Activated T-cell treated with anti-CD3 and anti-CD28 coated beads for 48 hours (primary cell): Measurements from ENCODE around the gene CYS1.

Experiments used
- DNase-seq: peaks from one replicate; pipeline ENCODE4 v3.0.0-alpha.2; 2020; ENCODE audit warnings: low read depth

The CYS1 gene

GRCh38 chr2:10071595-10071994 lies 8.6 kb downstream of the CYS1 start:
- no peak for DNase-seq

GRCh38 chr2:10071176-10071575 lies 9.0 kb downstream of the CYS1 start:
- no peak for DNase-seq

DNA sequence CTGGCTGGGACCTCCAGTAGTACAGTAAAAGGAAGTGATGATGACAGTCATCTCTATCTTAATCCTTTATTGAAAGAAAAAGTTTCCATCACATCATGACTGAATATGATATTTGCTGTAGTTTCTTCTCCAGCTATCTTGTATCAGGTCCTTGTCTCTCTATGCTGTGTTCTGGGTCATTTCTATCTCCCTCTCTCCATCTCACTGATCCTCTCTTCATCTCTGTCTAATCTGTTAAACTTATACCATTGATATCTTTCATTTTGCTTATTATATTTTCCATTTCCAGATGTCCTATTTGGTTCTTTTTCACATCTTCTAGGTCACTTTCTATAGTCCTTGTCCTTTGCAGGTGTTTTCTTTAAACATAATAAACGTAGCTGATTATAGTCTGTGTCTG lies 12.3 kb downstream of the CYS1 start:
- DNase-seq = no peak

DNA sequence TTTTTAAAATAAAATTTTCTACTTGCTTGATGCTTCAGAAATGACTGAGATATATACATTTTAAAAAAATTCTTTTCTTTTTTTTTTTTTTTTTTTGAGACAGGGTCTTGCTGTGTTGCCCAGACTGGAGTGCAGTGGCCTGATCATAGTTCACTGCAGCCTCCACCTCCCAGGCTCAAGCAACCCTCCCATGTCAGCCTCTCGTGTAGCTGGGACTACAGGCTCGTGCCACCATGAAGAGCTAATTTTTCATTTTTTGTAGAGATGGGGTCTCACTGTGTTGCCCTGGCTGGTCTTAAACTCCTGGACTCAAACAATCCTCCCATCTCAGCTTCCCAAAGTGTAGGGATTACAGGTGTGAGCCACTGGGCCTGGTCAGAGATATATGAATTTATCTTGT lies 12.9 kb downstream of the CYS1 start:
- DNase-seq = no peak

GRCh38 chr2:10065773-10066055 lies 14.5 kb downstream of the CYS1 start:
- no peak for DNase-seq

DNA sequence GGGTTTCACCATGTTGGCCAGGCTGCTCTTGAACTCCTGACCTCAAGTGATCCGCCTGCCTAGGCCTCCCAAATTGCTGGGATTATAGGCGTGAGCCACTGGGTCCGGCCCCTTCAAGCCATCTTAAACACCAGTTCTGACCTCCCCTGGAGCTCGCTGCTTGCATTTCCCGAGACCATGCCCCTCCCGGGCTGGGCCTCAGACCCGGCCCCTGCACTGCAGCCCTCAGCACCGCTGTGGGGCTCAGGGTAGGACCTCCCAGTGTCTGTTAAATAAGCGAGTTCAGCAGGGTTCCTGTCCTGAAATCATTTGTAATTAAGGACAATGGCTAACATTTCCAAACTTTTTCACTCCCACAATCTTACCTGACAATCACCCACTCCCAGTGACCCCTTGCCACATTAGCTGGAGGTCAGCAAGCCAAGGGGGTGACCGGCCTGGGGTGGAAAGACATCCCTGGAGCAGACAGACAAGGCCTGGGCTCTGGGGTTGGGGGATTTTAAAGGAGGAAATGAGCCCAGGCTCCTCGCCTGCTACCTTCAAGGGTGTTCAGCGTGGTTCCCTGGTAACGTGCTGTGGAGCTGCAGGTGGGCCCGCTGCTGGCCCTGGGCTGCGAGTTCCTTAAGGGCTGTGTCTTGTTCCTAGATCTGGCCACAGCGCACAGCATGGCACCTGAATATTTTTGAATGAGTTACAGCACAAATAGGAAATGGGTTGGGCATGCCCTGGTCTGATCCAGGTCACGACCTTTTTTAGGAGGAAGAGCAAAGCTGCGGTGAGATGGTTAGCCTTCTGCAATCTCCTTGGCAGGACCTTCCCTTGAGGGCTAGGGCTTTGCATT lies 15.1 kb downstream of the CYS1 start:
- DNase-seq = no peak

GRCh38 chr2:10063566-10063965 lies 16.6 kb downstream of the CYS1 start:
- no peak for DNase-seq

GRCh38 chr2:10062931-10063365 lies 17.3 kb downstream of the CYS1 start:
- DNase-seq = no peak

GRCh38 chr2:10061221-10061925 lies 18.8 kb downstream of the CYS1 start:
- DNase-seq = no peak

GRCh38 chr2:10059552-10060335 lies 20.5 kb downstream of the CYS1 start:
- no peak for DNase-seq

- DNase-seq = no peak
These were observed 21.2 kb downstream of the CYS1 start for GRCh38 chr2:10059016-10059351.

- DNase-seq = no peak
These were observed 21.8 kb downstream of the CYS1 start for GRCh38 chr2:10058251-10059015.

GRCh38 chr2:10057231-10058107 lies 22.7 kb downstream of the CYS1 start:
- no peak for DNase-seq

- DNase-seq = no peak
These were observed 23.8 kb downstream of the CYS1 start for GRCh38 chr2:10056439-10056838.

- DNase-seq = no peak
These were observed 25.2 kb downstream of the CYS1 start for GRCh38 chr2:10054976-10055375.

- DNase-seq = no peak
These were observed 25.8 kb downstream of the CYS1 start for GRCh38 chr2:10054424-10054823.

- no peak for DNase-seq
These were observed 26.9 kb downstream of the CYS1 start for GRCh38 chr2:10053351-10053750.

- DNase-seq = no peak
These were observed 28.0 kb downstream of the CYS1 start for GRCh38 chr2:10052216-10052615.

DNA sequence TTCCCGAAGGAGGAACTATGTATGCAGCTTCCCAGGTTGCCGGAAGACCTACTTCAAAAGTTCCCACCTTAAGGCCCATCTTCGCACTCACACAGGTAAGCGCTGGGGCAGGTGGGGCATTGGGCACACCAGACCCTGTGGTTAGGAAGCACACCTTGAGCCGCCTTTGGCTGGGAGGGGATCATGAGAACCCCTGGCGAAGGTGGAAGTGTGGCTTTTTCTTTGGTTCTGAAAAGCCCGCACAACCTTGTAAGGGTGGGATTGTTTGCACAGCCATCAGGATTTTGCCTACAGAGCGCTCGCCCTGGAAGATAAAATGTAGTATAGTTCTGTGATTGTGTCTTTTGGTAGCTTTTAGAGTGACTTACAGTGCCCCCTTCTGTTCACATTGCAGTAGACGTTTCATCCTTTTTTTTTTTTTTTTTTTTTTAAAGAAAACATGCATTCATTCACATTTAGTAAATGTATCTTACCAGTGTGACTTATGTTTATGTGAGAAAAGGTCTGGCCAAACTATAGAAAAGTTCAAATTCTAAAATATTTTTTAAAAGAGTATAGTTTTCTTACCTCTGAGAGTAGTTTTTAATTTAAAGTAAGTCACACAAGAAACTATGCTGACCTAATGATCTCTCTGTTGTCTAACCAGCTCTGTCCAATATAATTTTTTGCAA lies 31.6 kb downstream of the CYS1 start:
- DNase-seq = no peak

DNA sequence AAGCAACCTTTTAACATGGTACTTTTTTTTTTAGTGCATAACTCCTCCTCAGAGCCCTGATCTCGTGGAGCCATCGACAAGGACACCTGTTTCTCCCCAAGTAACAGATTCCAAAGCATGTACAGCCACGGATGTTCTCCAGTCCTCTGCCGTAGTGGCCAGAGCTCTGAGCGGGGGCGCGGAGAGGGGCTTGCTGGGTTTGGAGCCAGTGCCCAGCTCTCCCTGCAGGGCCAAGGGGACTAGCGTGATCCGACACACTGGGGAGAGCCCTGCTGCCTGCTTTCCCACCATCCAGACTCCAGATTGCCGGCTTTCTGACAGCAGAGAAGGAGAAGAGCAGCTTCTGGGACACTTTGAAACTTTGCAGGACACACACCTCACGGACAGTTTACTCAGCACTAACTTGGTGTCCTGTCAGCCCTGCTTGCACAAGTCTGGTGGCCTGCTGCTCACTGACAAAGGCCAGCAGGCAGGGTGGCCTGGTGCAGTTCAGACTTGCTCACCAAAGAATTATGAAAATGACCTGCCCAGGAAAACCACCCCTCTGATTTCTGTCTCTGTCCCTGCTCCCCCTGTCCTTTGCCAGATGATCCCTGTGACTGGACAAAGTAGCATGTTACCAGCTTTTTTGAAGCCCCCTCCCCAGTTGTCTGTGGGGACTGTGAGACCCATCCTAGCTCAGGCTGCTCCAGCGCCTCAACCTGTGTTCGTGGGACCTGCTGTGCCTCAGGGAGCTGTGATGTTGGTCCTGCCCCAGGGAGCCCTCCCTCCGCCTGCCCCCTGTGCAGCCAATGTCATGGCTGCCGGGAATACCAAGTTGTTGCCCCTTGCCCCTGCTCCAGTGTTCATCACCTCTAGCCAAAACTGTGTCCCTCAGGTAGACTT lies 32.4 kb downstream of the CYS1 start:
- no peak for DNase-seq
